HepG2 (cell line): ENCODE data around the gene LRRC15. TPM values are rescaled to one million over a fixed set of nuclear protein-coding genes. Genes with fewer than 3 reads are reported as not detected.

ENCODE experiments used
- ARHGAP35 ChIP-seq: sonication (generic); formaldehyde crosslinking; IDR thresholded peaks from 2 replicates; pipeline ENCODE4 v1.9.0; 2022; ENCODE audit warnings: mild to moderate bottlenecking, inconsistent platforms, moderate library complexity, missing genetic modification reagents, borderline replicate concordance
- BRCA1 ChIP-seq: sonication (generic); formaldehyde crosslinking; IDR thresholded peaks from 2 replicates; pipeline ENCODE4 v1.4.0; 2020; ENCODE audit warnings: missing genetic modification reagents
- HMG20B ChIP-seq: conservative IDR thresholded peaks from 2 replicates; pipeline ENCODE4 v1.6.1; 2016; ENCODE audit warnings: missing genetic modification reagents, missing compliant biosample characterization
- KDM4B ChIP-seq: sonication (generic); formaldehyde crosslinking; IDR thresholded peaks from 2 replicates; pipeline ENCODE4 v1.4.0; 2020; ENCODE audit warnings: missing genetic modification reagents
- KLF15 ChIP-seq: sonication (generic); formaldehyde crosslinking; IDR thresholded peaks from 2 replicates; pipeline ENCODE4 v1.8.1; 2023; ENCODE audit warnings: borderline replicate concordance, mild to moderate bottlenecking, inconsistent platforms, missing genetic modification reagents, mixed read lengths
- MAX ChIP-seq: IDR thresholded peaks from 2 replicates; pipeline ENCODE4 v1.6.1; 2012; ENCODE audit warnings: inconsistent platforms
- PLRG1 ChIP-seq: fragments of 450-650 bp; conservative IDR thresholded peaks from 2 replicates; pipeline ENCODE4 v1.6.1; 2016
- RARA ChIP-seq: IDR thresholded peaks from 2 replicates; pipeline ENCODE4 v1.6.1; 2016; ENCODE audit warnings: missing genetic modification reagents, missing compliant biosample characterization
- SIN3A ChIP-seq: IDR thresholded peaks from 2 replicates; pipeline ENCODE4 v1.6.1; 2011; ENCODE audit warnings: low read depth, mild to moderate bottlenecking, control low read depth, low read length, borderline replicate concordance
- SMAD1 ChIP-seq: sonication (generic); formaldehyde crosslinking; IDR thresholded peaks from 2 replicates; pipeline ENCODE4 v1.4.0; 2020; ENCODE audit warnings: missing genetic modification reagents, low read depth, mild to moderate bottlenecking, borderline replicate concordance
- SRSF4 ChIP-seq: fragments of 200-400 bp; formaldehyde crosslinking; IDR thresholded peaks from one replicate; pipeline ENCODE4 v1.6.1; 2018; ENCODE audit warnings: mild to moderate bottlenecking, low read depth, low read length, moderate library complexity; ENCODE audit not compliant: poor library complexity, severe bottlenecking
- THRA ChIP-seq: sonication (generic); formaldehyde crosslinking; IDR thresholded peaks from 2 replicates; pipeline ENCODE4 v1.4.0; 2020; ENCODE audit warnings: missing genetic modification reagents, borderline replicate concordance
- U2AF1 ChIP-seq: fragments of 200-400 bp; formaldehyde crosslinking; optimal IDR thresholded peaks from 2 replicates; pipeline ENCODE3; 2017; ENCODE audit warnings: mild to moderate bottlenecking, low read depth, low read length
- ZBTB42 ChIP-seq: sonication (generic); formaldehyde crosslinking; IDR thresholded peaks from 2 replicates; pipeline ENCODE4 v1.5.0; 2020; ENCODE audit warnings: mild to moderate bottlenecking, missing genetic modification reagents
- ZBTB7B ChIP-seq: sonication (generic); formaldehyde crosslinking; IDR thresholded peaks from 2 replicates; pipeline ENCODE4 v1.4.0; 2020; ENCODE audit warnings: missing genetic modification reagents
- ZFP1 ChIP-seq: IDR thresholded peaks from 2 replicates; pipeline ENCODE4 v1.6.1; 2016
- ZMYM2 ChIP-seq: sonication (generic); formaldehyde crosslinking; IDR thresholded peaks from 2 replicates; pipeline ENCODE4 v1.8.0; 2022; ENCODE audit warnings: mild to moderate bottlenecking, missing genetic modification reagents
- polyA plus RNA-seq, 8 experiments: library from polyadenylated mRNA; depleted of rRNA in 3 of 8; stranded (reverse) in 7 of 8; unstranded in 1 of 8; fragments of >200 nt; fragmentation: Illumina TruSeq in 4 of 8; extraction: Trizol in 4 of 8; gene quantifications; 2 replicates each; pipeline versions ENCODE4 v1.2.1 to v1.2.3, GENCODE V29; 2011 to 2016; ENCODE audit warnings: low read depth in 4 of 8, missing spikeins in 1 of 8, mixed read lengths in 1 of 8; ENCODE audit not compliant: insufficient read depth in 1 of 8
- total RNA-seq, 5 experiments: library from RNA; depleted of rRNA; stranded (reverse); fragments of >200 nt; fragmentation: Illumina TruSeq; extraction: Trizol; gene quantifications; 2 replicates each; pipeline ENCODE4 v1.2.3, GENCODE V29; 2016; ENCODE audit warnings: low read depth in 1 of 5
- TF ChIP-seq, protein P1 (sequence below): IDR thresholded peaks from 2 replicates; pipeline ENCODE4 v1.6.1; 2016; ENCODE audit warnings: low read depth
- TF ChIP-seq, protein P2 (sequence below), 2 experiments: IDR thresholded peaks; 2 replicates each; pipeline ENCODE4 v1.6.1; 2011 to 2012; ENCODE audit warnings: low read length in 2 of 2, borderline replicate concordance in 1 of 2, low read depth in 1 of 2, mild to moderate bottlenecking in 1 of 2, moderate library complexity in 1 of 2
- TF ChIP-seq, protein P3 (sequence below): sonication (generic); formaldehyde crosslinking; IDR thresholded peaks from 2 replicates; pipeline ENCODE4 v1.4.0; 2020; ENCODE audit warnings: mild to moderate bottlenecking, missing genetic modification reagents

Gene LRRC15
- total and polyA plus RNA-seq, 2 of the 13 experiments (the other 11 are each of a cell fraction or from before 2014, with no cell fraction given): not detected

DNA sequence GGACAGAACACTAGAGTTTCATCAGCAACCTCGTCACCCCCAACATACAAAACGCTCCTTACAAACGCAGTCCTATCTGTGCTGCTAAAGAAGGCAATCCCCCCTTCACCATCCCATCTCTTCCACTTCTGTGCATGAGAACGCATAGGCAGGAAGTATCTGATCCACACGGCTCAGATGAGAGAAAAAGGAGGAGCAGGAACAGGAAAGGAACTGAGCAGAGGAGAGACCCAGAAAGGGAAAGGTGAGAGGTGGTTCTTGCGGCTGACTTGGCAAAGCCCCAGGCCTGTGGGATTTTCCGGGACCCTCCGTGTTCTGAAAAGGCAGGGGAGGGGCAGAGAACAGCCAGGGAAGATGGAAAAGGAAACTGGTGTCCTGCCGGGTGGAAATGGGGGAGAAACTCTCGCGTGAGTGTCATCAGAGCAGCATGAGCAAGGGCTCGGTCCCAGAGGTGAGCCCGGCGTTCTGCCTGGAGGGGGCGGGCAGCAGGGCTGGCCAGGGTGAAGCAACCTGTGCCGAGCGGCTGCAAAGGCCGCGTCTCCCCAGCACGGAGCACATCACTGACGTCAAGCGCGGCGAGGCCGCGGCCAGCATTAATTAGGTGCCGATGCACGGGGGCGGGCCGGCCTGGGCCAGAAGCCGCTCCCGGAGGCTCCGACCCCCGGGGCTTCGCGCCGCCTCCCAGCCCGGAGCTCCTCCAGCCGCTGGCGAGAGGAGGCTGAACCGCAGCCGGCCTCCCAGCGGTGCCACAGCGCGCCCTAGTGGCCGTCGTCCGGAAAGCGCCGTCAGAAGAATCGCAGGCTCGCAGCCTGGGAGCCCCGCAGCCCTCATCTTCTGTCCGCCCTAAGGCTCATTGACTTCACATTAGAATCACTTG lies 54.2 kb downstream of the LRRC15 start (continued):
- TF ChIP-seq, protein P1, sequence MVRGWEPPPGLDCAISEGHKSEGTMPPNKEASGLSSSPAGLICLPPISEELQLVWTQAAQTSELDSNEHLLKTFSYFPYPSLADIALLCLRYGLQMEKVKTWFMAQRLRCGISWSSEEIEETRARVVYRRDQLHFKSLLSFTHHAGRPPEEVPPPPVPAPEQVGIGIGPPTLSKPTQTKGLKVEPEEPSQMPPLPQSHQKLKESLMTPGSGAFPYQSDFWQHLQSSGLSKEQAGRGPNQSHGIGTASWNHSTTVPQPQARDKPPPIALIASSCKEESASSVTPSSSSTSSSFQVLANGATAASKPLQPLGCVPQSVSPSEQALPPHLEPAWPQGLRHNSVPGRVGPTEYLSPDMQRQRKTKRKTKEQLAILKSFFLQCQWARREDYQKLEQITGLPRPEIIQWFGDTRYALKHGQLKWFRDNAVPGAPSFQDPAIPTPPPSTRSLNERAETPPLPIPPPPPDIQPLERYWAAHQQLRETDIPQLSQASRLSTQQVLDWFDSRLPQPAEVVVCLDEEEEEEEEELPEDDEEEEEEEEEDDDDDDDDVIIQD: no peak
- TF ChIP-seq SIN3A: no peak
- TF ChIP-seq, protein P2, sequence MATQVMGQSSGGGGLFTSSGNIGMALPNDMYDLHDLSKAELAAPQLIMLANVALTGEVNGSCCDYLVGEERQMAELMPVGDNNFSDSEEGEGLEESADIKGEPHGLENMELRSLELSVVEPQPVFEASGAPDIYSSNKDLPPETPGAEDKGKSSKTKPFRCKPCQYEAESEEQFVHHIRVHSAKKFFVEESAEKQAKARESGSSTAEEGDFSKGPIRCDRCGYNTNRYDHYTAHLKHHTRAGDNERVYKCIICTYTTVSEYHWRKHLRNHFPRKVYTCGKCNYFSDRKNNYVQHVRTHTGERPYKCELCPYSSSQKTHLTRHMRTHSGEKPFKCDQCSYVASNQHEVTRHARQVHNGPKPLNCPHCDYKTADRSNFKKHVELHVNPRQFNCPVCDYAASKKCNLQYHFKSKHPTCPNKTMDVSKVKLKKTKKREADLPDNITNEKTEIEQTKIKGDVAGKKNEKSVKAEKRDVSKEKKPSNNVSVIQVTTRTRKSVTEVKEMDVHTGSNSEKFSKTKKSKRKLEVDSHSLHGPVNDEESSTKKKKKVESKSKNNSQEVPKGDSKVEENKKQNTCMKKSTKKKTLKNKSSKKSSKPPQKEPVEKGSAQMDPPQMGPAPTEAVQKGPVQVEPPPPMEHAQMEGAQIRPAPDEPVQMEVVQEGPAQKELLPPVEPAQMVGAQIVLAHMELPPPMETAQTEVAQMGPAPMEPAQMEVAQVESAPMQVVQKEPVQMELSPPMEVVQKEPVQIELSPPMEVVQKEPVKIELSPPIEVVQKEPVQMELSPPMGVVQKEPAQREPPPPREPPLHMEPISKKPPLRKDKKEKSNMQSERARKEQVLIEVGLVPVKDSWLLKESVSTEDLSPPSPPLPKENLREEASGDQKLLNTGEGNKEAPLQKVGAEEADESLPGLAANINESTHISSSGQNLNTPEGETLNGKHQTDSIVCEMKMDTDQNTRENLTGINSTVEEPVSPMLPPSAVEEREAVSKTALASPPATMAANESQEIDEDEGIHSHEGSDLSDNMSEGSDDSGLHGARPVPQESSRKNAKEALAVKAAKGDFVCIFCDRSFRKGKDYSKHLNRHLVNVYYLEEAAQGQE (IDR thresholded peaks at IDR 0.05; ENCODE audit: borderline replicate concordance in 1 of 2, low read depth in 1 of 2, low read length in 2 of 2): no peak
- no peak for TF ChIP-seq PLRG1
- TF ChIP-seq KDM4B (CRISPR knock-in tag): no peak
- 0 out of 2 replicates have a peak, but pooled peaks have one; percentile 37 for TF ChIP-seq ZBTB7B
- TF ChIP-seq ZMYM2 (CRISPR knock-in tag): no peak
- no peak for TF ChIP-seq KLF15
- no peak for TF ChIP-seq RARA (CRISPR knock-in tag)
- no peak for TF ChIP-seq SMAD1
- TF ChIP-seq THRA: no peak; the same call in 1 of the 2 replicates
- no peak for TF ChIP-seq HMG20B
- no peak for TF ChIP-seq BRCA1 (CRISPR knock-in tag)
- no peak for TF ChIP-seq ZBTB42 (CRISPR knock-in tag)
- TF ChIP-seq, protein P3, sequence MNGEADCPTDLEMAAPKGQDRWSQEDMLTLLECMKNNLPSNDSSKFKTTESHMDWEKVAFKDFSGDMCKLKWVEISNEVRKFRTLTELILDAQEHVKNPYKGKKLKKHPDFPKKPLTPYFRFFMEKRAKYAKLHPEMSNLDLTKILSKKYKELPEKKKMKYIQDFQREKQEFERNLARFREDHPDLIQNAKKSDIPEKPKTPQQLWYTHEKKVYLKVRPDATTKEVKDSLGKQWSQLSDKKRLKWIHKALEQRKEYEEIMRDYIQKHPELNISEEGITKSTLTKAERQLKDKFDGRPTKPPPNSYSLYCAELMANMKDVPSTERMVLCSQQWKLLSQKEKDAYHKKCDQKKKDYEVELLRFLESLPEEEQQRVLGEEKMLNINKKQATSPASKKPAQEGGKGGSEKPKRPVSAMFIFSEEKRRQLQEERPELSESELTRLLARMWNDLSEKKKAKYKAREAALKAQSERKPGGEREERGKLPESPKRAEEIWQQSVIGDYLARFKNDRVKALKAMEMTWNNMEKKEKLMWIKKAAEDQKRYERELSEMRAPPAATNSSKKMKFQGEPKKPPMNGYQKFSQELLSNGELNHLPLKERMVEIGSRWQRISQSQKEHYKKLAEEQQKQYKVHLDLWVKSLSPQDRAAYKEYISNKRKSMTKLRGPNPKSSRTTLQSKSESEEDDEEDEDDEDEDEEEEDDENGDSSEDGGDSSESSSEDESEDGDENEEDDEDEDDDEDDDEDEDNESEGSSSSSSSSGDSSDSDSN (CRISPR knock-in tag): peak; percentile 82
- TF ChIP-seq MAX: peak; percentile 60; the same call in 1 of the 2 replicates
- no peak; the same call in 1 of the 2 replicates for TF ChIP-seq ARHGAP35 (CRISPR knock-in tag)
- no peak for TF ChIP-seq U2AF1
- TF ChIP-seq SRSF4: no peak
- TF ChIP-seq ZFP1 (CRISPR knock-in tag): no peak
